ENCODE results near the gene CCDC85A. TPM values are rescaled to one million over a fixed set of nuclear protein-coding genes. Genes with fewer than 3 reads are reported as not detected.

Gene CCDC85A
- total RNA-seq, 4 donors from 2014 or later, result 0.20 to 1.1 (median 0.92) TPM

DNA sequence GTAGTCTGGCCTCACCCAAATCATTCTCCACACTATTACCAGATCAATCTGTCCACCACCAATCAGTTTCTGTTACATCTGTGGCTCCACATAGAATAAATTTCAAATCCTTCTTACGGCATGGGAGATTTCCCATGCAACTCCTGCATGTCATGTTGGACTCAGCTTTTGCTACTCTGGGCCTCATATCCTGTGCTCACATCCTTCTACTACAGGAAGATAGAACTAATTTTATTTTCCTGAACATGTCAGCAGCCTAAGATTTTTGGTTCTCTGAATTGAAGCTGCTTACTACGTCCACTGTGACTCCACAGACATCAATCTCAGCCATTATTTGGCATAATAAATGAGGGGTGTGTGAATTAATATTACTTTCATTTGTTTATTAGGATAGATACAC lies 181.1 kb downstream of the CCDC85A start:
- Histone ChIP-seq H3K27ac (no peak overlapping the region), H3K36me3 (no peaks in the 10 kb centered on the region), H3K4me3 (no peak overlapping the region), H3K4me1 (no peaks in the 10 kb centered on the region), H3K9me3 (no peaks in the 10 kb centered on the region), H3K27me3 (no peaks in the 10 kb centered on the region)
- no peak for DNase-seq
- in situ Hi-C loops (cut with MboI; ENCODE audit: low pct_ligation_motif_present in 1 of 4, low pct_unique_long_range_greater_than_20kb in 1 of 4, low sequenced_read_pairs in 3 of 4), result no loop called here
- TF ChIP-seq EP300 (IDR thresholded peaks at IDR 0.05; ENCODE audit: low read depth) (no peak), POLR2AphosphoS5 (IDR thresholded peaks at IDR 0.05) (no peak), POLR2A (IDR thresholded peaks at IDR 0.05) (no peak)
- TF ChIP-seq, protein P1, sequence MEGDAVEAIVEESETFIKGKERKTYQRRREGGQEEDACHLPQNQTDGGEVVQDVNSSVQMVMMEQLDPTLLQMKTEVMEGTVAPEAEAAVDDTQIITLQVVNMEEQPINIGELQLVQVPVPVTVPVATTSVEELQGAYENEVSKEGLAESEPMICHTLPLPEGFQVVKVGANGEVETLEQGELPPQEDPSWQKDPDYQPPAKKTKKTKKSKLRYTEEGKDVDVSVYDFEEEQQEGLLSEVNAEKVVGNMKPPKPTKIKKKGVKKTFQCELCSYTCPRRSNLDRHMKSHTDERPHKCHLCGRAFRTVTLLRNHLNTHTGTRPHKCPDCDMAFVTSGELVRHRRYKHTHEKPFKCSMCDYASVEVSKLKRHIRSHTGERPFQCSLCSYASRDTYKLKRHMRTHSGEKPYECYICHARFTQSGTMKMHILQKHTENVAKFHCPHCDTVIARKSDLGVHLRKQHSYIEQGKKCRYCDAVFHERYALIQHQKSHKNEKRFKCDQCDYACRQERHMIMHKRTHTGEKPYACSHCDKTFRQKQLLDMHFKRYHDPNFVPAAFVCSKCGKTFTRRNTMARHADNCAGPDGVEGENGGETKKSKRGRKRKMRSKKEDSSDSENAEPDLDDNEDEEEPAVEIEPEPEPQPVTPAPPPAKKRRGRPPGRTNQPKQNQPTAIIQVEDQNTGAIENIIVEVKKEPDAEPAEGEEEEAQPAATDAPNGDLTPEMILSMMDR (IDR thresholded peaks at IDR 0.05), result no peak
- intact Hi-C loops (cut with DNase I; ENCODE audit: low total_unique reads), result no loop called here
- 77 to 81% methylated on average over 2 of the region's 2 CpGs for WGBS, 2 donors (ENCODE audit: low coverage in 1 of 2)

DNA sequence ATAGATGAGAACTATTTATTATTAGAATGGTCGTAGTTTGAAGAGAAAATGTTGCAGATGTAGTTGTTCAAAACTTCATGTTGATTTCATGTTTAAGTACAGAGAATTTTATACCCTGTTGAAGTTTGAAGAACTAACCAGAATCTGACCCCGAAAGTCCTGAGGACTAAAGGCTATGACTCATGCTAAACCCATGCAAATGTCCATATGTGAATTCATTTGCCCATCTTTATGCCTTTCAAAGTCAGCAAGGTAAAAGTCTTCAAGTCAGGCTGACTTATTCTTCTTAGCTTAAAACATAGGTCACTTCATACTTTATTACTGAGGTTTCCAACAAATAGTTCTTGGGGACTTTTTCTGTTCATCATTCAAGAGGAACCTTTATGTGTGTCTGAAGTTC lies 185.5 kb downstream of the CCDC85A start:
- no peak for DNase-seq
- WGBS, 2 donors (ENCODE audit: low coverage in 1 of 2), result 78 to 92% methylated on average over 2 of the region's 2 CpGs
- no peaks in the 10 kb centered on the region for H3K9me3 ChIP-seq
- H3K4me1 ChIP-seq, result no peaks in the 10 kb centered on the region
- no peaks in the 10 kb centered on the region for H3K27me3 ChIP-seq
- no peaks in the 10 kb centered on the region for H3K36me3 ChIP-seq
- TF ChIP-seq POLR2AphosphoS5 (IDR thresholded peaks at IDR 0.05) (no peak), EP300 (IDR thresholded peaks at IDR 0.05; ENCODE audit: low read depth) (no peak)
- in situ Hi-C loops (cut with MboI; ENCODE audit: low pct_ligation_motif_present in 1 of 4, low pct_unique_long_range_greater_than_20kb in 1 of 4, low sequenced_read_pairs in 3 of 4) (no loop called here), intact Hi-C loops (cut with DNase I; ENCODE audit: low total_unique reads) (no loop called here)
- H3K4me3 ChIP-seq, result no peak overlapping the region
- no peak overlapping the region for H3K27ac ChIP-seq

DNA sequence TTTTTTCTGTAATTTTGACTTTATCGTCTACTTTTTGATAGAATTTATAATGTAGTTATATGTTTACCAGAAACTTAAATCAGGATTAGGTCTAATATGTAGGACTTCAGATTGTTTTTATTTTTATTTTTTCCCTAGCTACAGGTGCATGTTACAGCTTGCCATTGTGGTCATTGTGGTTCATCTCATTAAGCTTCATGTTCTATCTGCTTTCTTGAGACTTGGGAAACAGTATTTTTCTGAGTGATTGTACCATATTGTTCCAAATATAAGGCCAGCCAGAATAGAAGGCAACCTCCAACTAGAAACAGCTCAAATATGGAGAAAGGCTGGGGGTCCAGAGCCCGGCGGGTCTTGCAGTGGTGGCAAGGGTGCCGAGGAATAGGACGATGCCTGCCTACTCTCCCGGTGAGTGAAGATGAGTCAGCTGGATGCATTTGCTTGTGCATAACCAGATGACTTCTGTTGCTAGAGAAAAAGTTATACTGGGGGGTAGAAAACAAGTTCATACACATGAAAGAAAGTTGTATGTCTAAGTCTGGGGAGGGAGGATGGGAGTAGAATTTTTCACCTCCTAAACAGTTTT lies 188.4 kb downstream of the CCDC85A start:
- in situ Hi-C loops (cut with MboI; ENCODE audit: low pct_ligation_motif_present in 1 of 4, low pct_unique_long_range_greater_than_20kb in 1 of 4, low sequenced_read_pairs in 3 of 4) (no loop called here), intact Hi-C loops (cut with DNase I; ENCODE audit: low total_unique reads) (no loop called here)
- no peaks in the 10 kb centered on the region for H3K4me1 ChIP-seq
- DNase-seq, result no peak
- 89 to 96% methylated on average over 4 to 6 of the region's 6 CpGs for WGBS, 2 donors (ENCODE audit: low coverage in 1 of 2)
- H3K9me3 ChIP-seq, result no peaks in the 10 kb centered on the region
- H3K27me3 ChIP-seq, result no peaks in the 10 kb centered on the region
- no peak overlapping the region for H3K27ac ChIP-seq
- TF ChIP-seq POLR2AphosphoS5 (IDR thresholded peaks at IDR 0.05), result no peak
- TF ChIP-seq, protein P1 (IDR thresholded peaks at IDR 0.05), result no peak
- TF ChIP-seq EP300 (IDR thresholded peaks at IDR 0.05; ENCODE audit: low read depth), result no peak
- no peak for TF ChIP-seq POLR2A (IDR thresholded peaks at IDR 0.05)
- no peaks in the 10 kb centered on the region for H3K36me3 ChIP-seq
- H3K4me3 ChIP-seq, result no peak overlapping the region

DNA sequence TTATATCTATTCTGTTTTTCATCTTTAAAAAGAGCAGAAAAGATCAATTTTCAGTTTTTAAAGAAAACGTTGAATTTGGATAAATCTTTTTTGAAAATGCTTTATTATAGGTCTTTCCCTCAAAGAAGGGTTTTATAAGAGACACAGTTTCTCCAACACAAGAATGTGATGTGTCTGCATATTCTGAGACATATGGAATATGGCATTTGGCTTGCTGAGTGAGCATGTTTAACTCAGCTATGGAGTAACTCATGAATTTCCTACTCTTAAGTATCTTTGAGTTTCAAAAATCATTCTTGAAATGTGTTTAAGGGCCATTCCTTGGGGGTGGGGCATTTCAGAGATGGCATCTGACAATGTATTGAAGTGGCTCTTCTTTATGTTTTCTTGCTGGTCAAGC lies 191.5 kb downstream of the CCDC85A start:
- Histone ChIP-seq H3K27me3 (no peaks in the 10 kb centered on the region), H3K27ac (no peak overlapping the region), H3K36me3 (no peaks in the 10 kb centered on the region), H3K9me3 (no peaks in the 10 kb centered on the region), H3K4me1 (no peaks in the 10 kb centered on the region), H3K4me3 (no peak overlapping the region)
- no peak for TF ChIP-seq POLR2A (IDR thresholded peaks at IDR 0.05)
- TF ChIP-seq POLR2AphosphoS5 (IDR thresholded peaks at IDR 0.05), result no peak
- in situ Hi-C loops (cut with MboI; ENCODE audit: low pct_ligation_motif_present in 1 of 4, low pct_unique_long_range_greater_than_20kb in 1 of 4, low sequenced_read_pairs in 3 of 4) (no loop called here), intact Hi-C loops (cut with DNase I; ENCODE audit: low total_unique reads) (no loop called here)
- 40 to 72% methylated on average over 1 of the region's 1 CpG for WGBS, 2 donors (ENCODE audit: low coverage in 1 of 2)
- no peak for DNase-seq

DNA sequence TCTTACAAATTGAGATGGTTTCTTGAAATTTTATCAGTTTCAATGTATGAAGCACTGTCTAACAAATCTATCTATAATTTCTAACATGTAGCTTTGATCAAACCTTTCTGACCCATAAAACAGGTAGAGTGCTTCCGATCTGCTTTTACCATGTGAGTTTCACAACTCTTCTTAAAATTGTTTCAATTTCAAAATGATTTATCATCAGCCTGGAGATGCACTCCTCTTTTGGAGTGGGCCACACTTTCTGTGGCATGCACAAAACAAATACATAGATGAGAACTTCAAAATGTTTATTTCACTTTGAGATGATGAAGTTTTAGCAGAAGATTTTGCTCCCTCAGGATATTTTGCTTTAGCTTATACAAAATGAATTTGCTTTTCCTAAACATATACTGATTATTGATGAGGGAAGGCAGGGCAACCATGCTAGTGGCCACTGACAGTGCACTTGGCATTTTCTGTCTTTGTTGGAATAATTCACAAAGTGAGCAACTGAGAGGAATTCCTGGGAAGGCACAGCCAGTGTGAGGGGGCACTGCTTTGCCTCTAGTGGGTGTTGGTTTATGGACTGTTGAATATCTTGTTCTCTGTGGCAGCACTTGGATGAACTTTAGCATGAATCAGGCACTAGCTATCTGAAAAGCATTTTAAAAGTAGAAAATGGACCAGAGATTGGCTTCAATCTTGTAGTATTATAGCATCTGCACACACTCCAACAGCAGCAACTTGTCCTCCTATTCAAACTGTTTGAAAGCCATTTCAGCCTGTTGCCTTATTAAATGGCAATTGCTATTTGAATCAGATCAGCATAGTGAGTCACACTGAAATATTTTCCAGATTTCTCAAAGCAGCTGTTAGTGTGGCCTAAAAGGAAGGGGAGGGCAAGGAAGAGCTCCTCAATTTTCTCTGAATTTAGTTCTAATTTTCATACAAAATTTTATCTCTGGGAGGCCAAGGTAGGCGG lies 193.2 kb downstream of the CCDC85A start:
- intact Hi-C loops (cut with DNase I; ENCODE audit: low total_unique reads) (no loop called here), in situ Hi-C loops (cut with MboI; ENCODE audit: low pct_ligation_motif_present in 1 of 4, low pct_unique_long_range_greater_than_20kb in 1 of 4, low sequenced_read_pairs in 3 of 4) (no loop called here)
- H3K36me3 ChIP-seq, result no peaks in the 10 kb centered on the region
- H3K4me1 ChIP-seq, result peaks cover 0 to 2% (median under 1%) of the 10 kb centered on the region in 4 donors
- no peak overlapping the region for H3K27ac ChIP-seq
- H3K9me3 ChIP-seq, result no peaks in the 10 kb centered on the region
- 73 to 79% methylated on average over 2 of the region's 2 CpGs for WGBS, 2 donors (ENCODE audit: low coverage in 1 of 2)
- H3K4me3 ChIP-seq, result no peak overlapping the region
- TF ChIP-seq, protein P1 (IDR thresholded peaks at IDR 0.05), result no peak
- TF ChIP-seq EP300 (IDR thresholded peaks at IDR 0.05; ENCODE audit: low read depth) (no peak), POLR2AphosphoS5 (IDR thresholded peaks at IDR 0.05) (no peak), POLR2A (IDR thresholded peaks at IDR 0.05) (no peak)
- H3K27me3 ChIP-seq, result no peaks in the 10 kb centered on the region
- no peak for DNase-seq

All from transverse colon (tissue), 4 donors.